ENCODE results near the gene TFAP2E.

DNA sequence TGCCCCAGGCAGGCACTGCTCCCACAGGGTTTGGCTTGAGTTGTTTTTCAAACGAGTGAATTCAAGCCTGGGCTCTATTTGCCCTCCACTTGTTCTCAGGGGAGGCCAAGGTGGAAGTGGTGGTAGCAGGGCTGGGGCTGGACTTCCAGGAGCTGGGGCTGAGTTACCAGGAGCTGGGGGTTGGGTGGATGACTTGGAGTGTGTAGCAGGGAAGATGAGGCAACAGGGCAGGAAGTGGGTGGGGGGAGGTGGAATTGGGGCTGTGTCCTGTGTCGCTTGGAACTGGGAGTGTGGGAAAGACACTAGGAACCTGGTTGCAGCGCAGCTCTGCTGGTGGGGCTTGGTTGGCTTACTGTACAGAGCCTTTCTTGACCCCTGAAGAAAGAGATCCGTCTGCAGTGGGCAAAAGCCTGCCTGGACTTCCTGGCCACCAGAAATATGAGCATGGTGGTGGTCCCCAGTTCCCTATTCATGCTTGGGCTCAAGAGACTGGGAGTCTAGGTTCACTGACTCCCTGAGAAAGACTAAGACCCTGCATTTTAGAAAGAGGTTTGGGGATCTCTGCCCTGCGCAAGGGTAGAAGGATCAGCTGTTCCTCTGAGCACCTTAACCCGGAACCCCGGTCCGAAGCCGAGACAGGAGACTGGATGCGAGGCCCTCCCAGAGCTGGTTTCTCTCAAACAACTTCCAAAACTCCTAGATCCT lies 3.1 kb downstream of the TFAP2E start:
- TF ChIP-seq CTCF (IDR thresholded peaks at IDR 0.05) (no peak), POLR2A (IDR thresholded peaks at IDR 0.05) (no peak)

All from body of pancreas (tissue), 4 donors.